H1 (cell line): ENCODE data around the gene IAH1. TPM values are rescaled to one million over a fixed set of nuclear protein-coding genes. Genes with fewer than 3 reads are reported as not detected.

ENCODE experiments used
- CTCF ChIA-PET: fragments of 300-600 bp; sonication (Branson Sonifier 250); formaldehyde crosslinking; loops from one replicate; lab custom pipeline; 2021; ENCODE audit not compliant: partially characterized antibody; lab: Charles Lee
- POLR2A ChIA-PET: fragments of 300-600 bp; sonication (Branson Sonifier 250); formaldehyde crosslinking; loops from one replicate; lab custom pipeline; 2021; ENCODE audit warnings: inconsistent platforms; ENCODE audit not compliant: partially characterized antibody; lab: Charles Lee
- DNase-seq, 2 experiments: peaks; one replicate each; pipeline versions ENCODE4 v3.0.0 to v3.0.0-alpha.2; 2010 to 2022; ENCODE audit warnings: low spot score in 2 of 2, low read depth in 1 of 2, mixed read lengths in 1 of 2
- FAIRE-seq: peaks from 2 replicates; lab custom pipeline; 2011; peaks lifted over from hg19 to GRCh38; lab: Jason Lieb, UNC
- H2AFZ ChIP-seq: 2 replicates; pipeline ENCODE4 v1.8.1; 2012; ENCODE audit warnings: low read length, inconsistent platforms
- H2AK5ac ChIP-seq: 2 replicates; pipeline ENCODE4 v1.6.1; 2013; ENCODE audit warnings: low read depth, low read length
- H2BK120ac ChIP-seq: replicated peaks from 2 replicates; pipeline ENCODE3; 2013; ENCODE audit warnings: low read depth, low read length, inconsistent platforms
- H2BK12ac ChIP-seq: 2 replicates; pipeline ENCODE4 v1.6.1; 2013; ENCODE audit warnings: low read depth, low read length
- H2BK15ac ChIP-seq: 2 replicates; pipeline ENCODE4 v1.6.1; 2013; ENCODE audit warnings: low read length
- H2BK20ac ChIP-seq: 2 replicates; pipeline ENCODE4 v1.6.1; 2013; ENCODE audit warnings: low read length
- H2BK5ac ChIP-seq: 2 replicates; pipeline ENCODE4 v1.6.1; 2013; ENCODE audit warnings: low read depth, low read length
- H3K14ac ChIP-seq: 2 replicates; pipeline ENCODE4 v1.6.1; 2013; ENCODE audit warnings: inconsistent platforms; ENCODE audit not compliant: insufficient read length
- H3K18ac ChIP-seq: 2 replicates; pipeline ENCODE4 v1.6.1; 2013; ENCODE audit warnings: low read length; ENCODE audit errors: extremely low read depth
- H3K23ac ChIP-seq: 2 replicates; pipeline ENCODE4 v1.6.1; 2013; ENCODE audit warnings: inconsistent platforms; ENCODE audit not compliant: insufficient read length
- H3K23me2 ChIP-seq: 2 replicates; pipeline ENCODE4 v1.6.1; 2013; ENCODE audit warnings: low read depth, low read length
- H3K27ac ChIP-seq: 2 replicates; pipeline ENCODE4 v1.6.1; 2011; ENCODE audit warnings: low read depth, low read length, inconsistent platforms
- H3K27me3 ChIP-seq, 4 experiments: replicated peaks in 1 of 4; 1 replicate in 1 of 4; 2 replicates in 3 of 4; pipeline versions ENCODE4 v1.6.1 to v1.8.1; 2011 to 2013; ENCODE audit warnings: low read length in 3 of 4, mild to moderate bottlenecking in 3 of 4, inconsistent platforms in 2 of 4, mixed read lengths in 2 of 4, moderate library complexity in 1 of 4; ENCODE audit not compliant: control insufficient read depth in 3 of 4, insufficient read depth in 3 of 4; ENCODE audit errors: extremely low read depth in 1 of 4
- H3K36me3 ChIP-seq, 4 experiments: 2 replicates each; pipeline versions ENCODE4 v1.6.1 to v1.8.1; 2011 to 2013; ENCODE audit warnings: mild to moderate bottlenecking in 4 of 4, low read length in 3 of 4, moderate library complexity in 2 of 4, control low read depth in 1 of 4, inconsistent platforms in 1 of 4; ENCODE audit not compliant: insufficient read depth in 4 of 4, control insufficient read depth in 2 of 4
- H3K4ac ChIP-seq: replicated peaks from 2 replicates; pipeline ENCODE3; 2013; ENCODE audit warnings: low read length, low read depth, mixed read lengths, inconsistent platforms; ENCODE audit not compliant: insufficient read length
- H3K4me1 ChIP-seq, 4 experiments: replicated peaks in 1 of 4; 1 replicate in 1 of 4; 2 replicates in 3 of 4; pipeline versions ENCODE4 v1.6.1 to v1.8.1; 2011 to 2013; ENCODE audit warnings: low read length in 3 of 4, inconsistent platforms in 2 of 4, mixed read lengths in 1 of 4; ENCODE audit not compliant: insufficient read depth in 4 of 4, control insufficient read depth in 3 of 4
- H3K4me2 ChIP-seq, 2 experiments: 2 replicates each; pipeline versions ENCODE4 v1.6.1 to v1.8.1; 2011 to 2013; ENCODE audit warnings: low read depth in 2 of 2, low read length in 2 of 2, control low read depth in 1 of 2, inconsistent platforms in 1 of 2, mild to moderate bottlenecking in 1 of 2; ENCODE audit not compliant: insufficient read depth in 1 of 2
- H3K4me3 ChIP-seq, 4 experiments: fragments of 200-600, 300-600 bp in 1 of 4; sonication (generic), shearing (Covaris generic), sonication (Bioruptor Twin) in 1 of 4; 2 replicates each; pipeline versions ENCODE4 v1.5.1 to v1.8.1; 2011 to 2016; ENCODE audit warnings: low read length in 4 of 4, low read depth in 3 of 4, control low read depth in 2 of 4, inconsistent platforms in 2 of 4, mild to moderate bottlenecking in 2 of 4, mixed read lengths in 1 of 4, moderate library complexity in 1 of 4; ENCODE audit not compliant: insufficient read depth in 2 of 4; ENCODE audit errors: extremely low read depth in 1 of 4
- H3K56ac ChIP-seq: replicated peaks from 2 replicates; pipeline ENCODE3; 2013; ENCODE audit warnings: low read depth, mild to moderate bottlenecking, mixed read lengths, low read length, inconsistent platforms; ENCODE audit not compliant: insufficient read length
- H3K79me1 ChIP-seq: 2 replicates; pipeline ENCODE4 v1.6.1; 2013; ENCODE audit warnings: low read depth, low read length, control low read depth
- H3K79me2 ChIP-seq, 2 experiments: 2 replicates each; pipeline versions ENCODE4 v1.6.1 to v1.8.1; 2012 to 2013; ENCODE audit warnings: low read length in 2 of 2, mild to moderate bottlenecking in 2 of 2, inconsistent platforms in 1 of 2; ENCODE audit not compliant: insufficient read depth in 2 of 2, control insufficient read depth in 1 of 2
- H3K9ac ChIP-seq, 4 experiments: replicated peaks in 1 of 4; 1 replicate in 1 of 4; 2 replicates in 3 of 4; pipeline versions ENCODE4 v1.6.1 to v1.8.1; 2011 to 2013; ENCODE audit warnings: low read depth in 3 of 4, low read length in 3 of 4, control low read depth in 2 of 4, mild to moderate bottlenecking in 2 of 4, moderate library complexity in 2 of 4, inconsistent platforms in 1 of 4; ENCODE audit errors: extremely low read depth in 1 of 4
- H3K9me3 ChIP-seq, 2 experiments: 2 replicates each; pipeline versions ENCODE4 v1.6.1 to v1.8.1; 2012 to 2013; ENCODE audit warnings: mild to moderate bottlenecking in 2 of 2, moderate library complexity in 2 of 2, control low read depth in 1 of 2, inconsistent platforms in 1 of 2, low read depth in 1 of 2, low read length in 1 of 2, mixed read lengths in 1 of 2; ENCODE audit not compliant: insufficient read depth in 2 of 2
- H4K20me1 ChIP-seq, 2 experiments: replicated peaks in 1 of 2; 2 replicates each; pipeline versions ENCODE3 to v1.8.1; 2011 to 2013; ENCODE audit warnings: inconsistent platforms in 2 of 2, low read length in 2 of 2, mild to moderate bottlenecking in 1 of 2; ENCODE audit not compliant: insufficient read depth in 2 of 2, control insufficient read depth in 1 of 2
- H4K5ac ChIP-seq: 2 replicates; pipeline ENCODE4 v1.6.1; 2013; ENCODE audit warnings: low read length, low read depth, mixed read lengths, inconsistent platforms; ENCODE audit not compliant: insufficient read length
- H4K8ac ChIP-seq: 2 replicates; pipeline ENCODE4 v1.8.0; 2013; ENCODE audit warnings: mild to moderate bottlenecking, moderate library complexity, low read length, inconsistent platforms; ENCODE audit not compliant: insufficient read depth; ENCODE audit errors: extremely low read depth
- H4K91ac ChIP-seq: replicated peaks from 2 replicates; pipeline ENCODE3; 2013; ENCODE audit warnings: low read length, mixed read lengths, inconsistent platforms; ENCODE audit not compliant: insufficient read length
- BACH1 ChIP-seq: IDR thresholded peaks from 2 replicates; pipeline ENCODE4 v1.6.1; 2012; ENCODE audit warnings: low read length, improper control_type of control experiment
- CHD1 ChIP-seq: IDR thresholded peaks from 2 replicates; pipeline ENCODE4 v1.6.1; 2012; ENCODE audit warnings: low read depth, low read length, improper control_type of control experiment
- EZH2 ChIP-seq: fragments of 200-600 bp; sonication (generic); IDR thresholded peaks from 2 replicates; pipeline ENCODE4 v1.7.1; 2012; ENCODE audit warnings: low read depth, mild to moderate bottlenecking, moderate library complexity, low read length, inconsistent platforms; ENCODE audit not compliant: severe bottlenecking
- KDM4A ChIP-seq: IDR thresholded peaks from one replicate; pipeline ENCODE4 v1.7.1; 2012; ENCODE audit warnings: low read depth, mild to moderate bottlenecking, moderate library complexity, low read length, inconsistent platforms; ENCODE audit not compliant: severe bottlenecking
- SRF ChIP-seq: IDR thresholded peaks from 2 replicates; pipeline ENCODE4 v1.6.1; 2011; ENCODE audit warnings: mild to moderate bottlenecking, low read depth, low read length, moderate library complexity
- WGBS, 2 experiments: shearing (Covaris generic) in 1 of 2; methylation state at CpG; one replicate each; pipeline versions ENCODE4 v1.1.6 to v1.1.7; 2013 to 2015; ENCODE audit warnings: low lambda C conversion rate in 2 of 2, mixed read lengths in 2 of 2, inconsistent platforms in 1 of 2, low coverage in 1 of 2, missing lambda C conversion rate in 1 of 2; ENCODE audit not compliant: insufficient replicate concordance in 2 of 2, insufficient coverage in 1 of 2, insufficient read length in 1 of 2; ENCODE audit errors: extremely low coverage in 1 of 2, missing lambda C conversion rate in 1 of 2; 5-methylcytosine and 5-hydroxymethylcytosine counted together
- polyA plus RNA-seq, 7 experiments: library from polyadenylated mRNA; depleted of rRNA in 3 of 7; stranded (reverse) in 5 of 7; unstranded in 2 of 7; fragments of >200 nt in 5 of 7; fragments of 200-250 nt in 2 of 7; gene quantifications; 1 replicate in 5 of 7; 2 replicates in 1 of 7; 4 replicates in 1 of 7; pipeline versions ENCODE4 v1.2.1 to v1.2.3, GENCODE V29; 2011 to 2013; ENCODE audit warnings: missing spikeins in 2 of 7, mixed read lengths in 2 of 7
- total RNA-seq: library from RNA; stranded (reverse); fragmentation: NEBNext Ultra II Directional; extraction: Animal tissue kit (Norgen Biotek cat#: 25700); gene quantifications from 2 replicates; pipeline ENCODE4 v1.2.1, GENCODE V29; 2021

Gene IAH1
- total and polyA plus RNA-seq, 2 of the 8 experiments (the other 6 are each of a cell fraction or from before 2014, with no cell fraction given) = 15.1 to 21.5 TPM

DNA sequence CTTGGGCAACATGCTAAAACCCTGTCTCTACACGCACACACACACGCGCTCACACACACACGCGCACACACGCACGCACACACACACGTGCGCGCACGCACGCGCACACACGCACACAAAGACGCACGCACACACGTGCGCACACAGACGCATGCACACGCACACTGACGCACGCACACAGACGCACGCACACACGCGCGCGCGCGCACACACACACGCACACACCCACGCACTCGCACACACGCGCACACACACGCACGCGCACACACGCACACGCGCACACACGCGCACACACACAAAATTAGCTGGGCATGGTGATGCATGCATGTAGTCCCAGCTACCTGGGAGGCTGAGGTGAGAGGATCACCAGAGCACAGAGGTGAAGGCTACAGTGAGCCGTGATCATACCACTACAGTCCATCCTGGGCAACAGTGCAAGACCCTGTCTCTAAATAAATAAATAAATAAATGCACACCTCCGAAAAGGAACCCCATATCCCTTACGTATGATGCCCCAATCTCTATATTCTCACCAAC, 8.1 kb upstream of the IAH1 start:
- H3K4ac ChIP-seq = no peak overlapping the region
- no peaks in the 10 kb centered on the region for H3K23me2 ChIP-seq
- peaks cover under 1 to 52% (median 22%) of the 10 kb centered on the region in 4 experiments for H3K36me3 ChIP-seq
- TF ChIP-seq CHD1 (no peak), SRF (no peak), KDM4A (no peak), EZH2 (no peak), BACH1 (no peak)
- no peaks in the 10 kb centered on the region for H3K79me2 ChIP-seq
- H3K23ac ChIP-seq = no peak overlapping the region
- H3K27me3 ChIP-seq = no peaks in the 10 kb centered on the region
- no peak overlapping the region for H4K91ac ChIP-seq
- no peaks in the 10 kb centered on the region for H3K9me3 ChIP-seq
- H2BK120ac ChIP-seq = no peak overlapping the region
- H2AFZ ChIP-seq = no peak overlapping the region
- H3K14ac ChIP-seq = no peak overlapping the region
- H3K4me3 ChIP-seq = no peak overlapping the region
- no peaks in the 10 kb centered on the region for H3K4me1 ChIP-seq
- H2BK5ac ChIP-seq = no peak overlapping the region
- H2BK20ac ChIP-seq = no peak overlapping the region
- H3K56ac ChIP-seq = no peak overlapping the region
- no peak overlapping the region for H3K18ac ChIP-seq
- H3K79me1 ChIP-seq = no peaks in the 10 kb centered on the region
- no peak for DNase-seq
- H4K5ac ChIP-seq = no peak overlapping the region
- H3K4me2 ChIP-seq = no peak overlapping the region
- no peak overlapping the region for H2BK15ac ChIP-seq
- no peak overlapping the region for H2AK5ac ChIP-seq
- no peak for FAIRE-seq
- peaks cover 2 to 6% of the 10 kb centered on the region in 2 experiments for H4K20me1 ChIP-seq
- H2BK12ac ChIP-seq = no peak overlapping the region
- no peak overlapping the region for H3K27ac ChIP-seq
- 94% methylated on average over 26 of the region's 46 CpGs; no CpG with 5 or more reads in 1 of the 2 experiments for WGBS, 2 experiments
- no peak overlapping the region for H3K9ac ChIP-seq
- H4K8ac ChIP-seq = no peak overlapping the region
- ChIA-PET CTCF (no interaction called here), POLR2A (no interaction called here)
